ENCODE measurements around the gene BICRAL. TPM values are rescaled to one million over a fixed set of nuclear protein-coding genes. Genes with fewer than 3 reads are reported as not detected.

The BICRAL gene
- total and polyA plus RNA-seq, 9 of the 15 experiments (the other 6 are each of a cell fraction or from before 2014, with no cell fraction given), result 1.2 to 11.9 (median 5.6) TPM

GRCh38 chr6:42745640-42746462 lies 36.0 kb upstream of the BICRAL start, which contains the start of gene TBCC (continued):
- no peak for TF ChIP-seq CBX8 (IDR thresholded peaks at IDR 0.05; ENCODE audit: borderline replicate concordance, extremely low read depth, low read depth, low read length, poor library complexity, severe bottlenecking)
- no peak for TF ChIP-seq THRB (CRISPR knock-in tag; conservative IDR thresholded peaks at IDR 0.05)
- TF ChIP-seq ZKSCAN1 (IDR thresholded peaks at IDR 0.05; ENCODE audit: low read depth, low read length), result no peak
- TF ChIP-seq HDAC8 (tag; IDR thresholded peaks at IDR 0.05), result no peak
- TF ChIP-seq POU5F1 (IDR thresholded peaks at IDR 0.05; ENCODE audit: borderline replicate concordance, low read depth, low read length, partially characterized antibody), result no peak
- no peak for TF ChIP-seq NUFIP1 (IDR thresholded peaks at IDR 0.05; ENCODE audit: partially characterized antibody)
- TF ChIP-seq PTRF (tag; IDR thresholded peaks at IDR 0.05), result no peak
- TF ChIP-seq SFPQ (IDR thresholded peaks at IDR 0.05; ENCODE audit: low read depth, low read length), result no peak
- no peak for TF ChIP-seq CLOCK (CRISPR knock-in tag; IDR thresholded peaks at IDR 0.05; ENCODE audit: borderline replicate concordance)
- 0 out of 2 replicates have a peak, but pooled peaks have one; percentile 31 for TF ChIP-seq TGIF2 (CRISPR knock-in tag; IDR thresholded peaks at IDR 0.05)
- peak; percentile 74 for TF ChIP-seq JUND (IDR thresholded peaks at IDR 0.05; ENCODE audit: borderline replicate concordance, low read depth, low read length)
- peak; percentile 55; the same call in 1 of the 3 replicates for TF ChIP-seq JUND (tag; IDR thresholded peaks at IDR 0.05; ENCODE audit: borderline replicate concordance, low read depth, low read length)
- TF ChIP-seq NR0B1 (IDR thresholded peaks at IDR 0.05; ENCODE audit: partially characterized antibody), result no peak
- peak; percentile 86 for TF ChIP-seq SMAD1 (IDR thresholded peaks at IDR 0.05; ENCODE audit: low read depth, low read length, partially characterized antibody)
- no peak for TF ChIP-seq TSC22D4 (tag; IDR thresholded peaks at IDR 0.05)
- no peak for TF ChIP-seq LEF1 (IDR thresholded peaks at IDR 0.05)
- peak; percentile 93 for TF ChIP-seq CREM (IDR thresholded peaks at IDR 0.05; ENCODE audit: low read depth)

Data from K562 (cell line).